Ascending aorta (tissue), 2 donors: ENCODE results near the gene UBE2F. TPM values are rescaled to one million over a fixed set of nuclear protein-coding genes. Genes with fewer than 3 reads are reported as not detected.
A peak's percentile ranks its signal among the peaks of the same experiment; 100 is the strongest.

Source experiments
- DNase-seq, 2 donors: peaks; one replicate each; pipeline ENCODE4 v3.0.0-alpha.2; 2019; ENCODE audit warnings: low spot score in 2 of 2
- H3K27ac ChIP-seq, 2 donors: fragments of 200-600 bp; sonication (generic); one replicate each; pipeline ENCODE4 v1.5.1; 2016 to 2017; ENCODE audit warnings: mild to moderate bottlenecking in 1 of 2
- H3K27me3 ChIP-seq: fragments of 200-600 bp; sonication (generic); one replicate; pipeline ENCODE4 v1.5.1; 2017
- H3K36me3 ChIP-seq, 2 donors: fragments of 200-600 bp; sonication (generic); one replicate each; pipeline ENCODE4 v1.5.1; 2016
- H3K4me1 ChIP-seq, 2 donors: fragments of 200-600 bp; sonication (generic); one replicate each; pipeline ENCODE4 v1.5.1; 2016 to 2017; ENCODE audit warnings: mild to moderate bottlenecking in 1 of 2
- H3K4me3 ChIP-seq, 2 donors: fragments of 200-600 bp; sonication (generic); one replicate each; pipeline ENCODE4 v1.5.1; 2016 to 2017; ENCODE audit warnings: mild to moderate bottlenecking in 1 of 2
- H3K9me3 ChIP-seq, 2 donors: fragments of 200-600 bp; sonication (generic); one replicate each; pipeline ENCODE4 v1.5.1; 2016
- intact Hi-C: fragments of 100-400 bp; cut with DNase I; formaldehyde crosslinking; loops from one replicate; pipeline ENCODE4 v1.15.1; 2023
- total RNA-seq: library from RNA; depleted of rRNA; stranded (reverse); fragments of >200 nt; gene quantifications from one replicate; pipeline ENCODE4 v1.1.0, GENCODE V29; 2016
- TF ChIP-seq, protein P1 (sequence below), 3 experiments: fragments of 200-600 bp in 2 of 3; fragments of 450-650 bp in 1 of 3; sonication (generic) in 2 of 3; IDR thresholded peaks; one replicate each; pipeline ENCODE4 v1.5.1; 2016 to 2019; ENCODE audit warnings: antibody characterized with exemption in 3 of 3, mild to moderate bottlenecking in 1 of 3, moderate library complexity in 1 of 3

UBE2F gene
- total RNA-seq, 1 donor from 2014 or later, result 50.7 TPM

GRCh38 chr2:237922641-237923361, 44.0 kb upstream of the UBE2F start:
- TF ChIP-seq, protein P1, sequence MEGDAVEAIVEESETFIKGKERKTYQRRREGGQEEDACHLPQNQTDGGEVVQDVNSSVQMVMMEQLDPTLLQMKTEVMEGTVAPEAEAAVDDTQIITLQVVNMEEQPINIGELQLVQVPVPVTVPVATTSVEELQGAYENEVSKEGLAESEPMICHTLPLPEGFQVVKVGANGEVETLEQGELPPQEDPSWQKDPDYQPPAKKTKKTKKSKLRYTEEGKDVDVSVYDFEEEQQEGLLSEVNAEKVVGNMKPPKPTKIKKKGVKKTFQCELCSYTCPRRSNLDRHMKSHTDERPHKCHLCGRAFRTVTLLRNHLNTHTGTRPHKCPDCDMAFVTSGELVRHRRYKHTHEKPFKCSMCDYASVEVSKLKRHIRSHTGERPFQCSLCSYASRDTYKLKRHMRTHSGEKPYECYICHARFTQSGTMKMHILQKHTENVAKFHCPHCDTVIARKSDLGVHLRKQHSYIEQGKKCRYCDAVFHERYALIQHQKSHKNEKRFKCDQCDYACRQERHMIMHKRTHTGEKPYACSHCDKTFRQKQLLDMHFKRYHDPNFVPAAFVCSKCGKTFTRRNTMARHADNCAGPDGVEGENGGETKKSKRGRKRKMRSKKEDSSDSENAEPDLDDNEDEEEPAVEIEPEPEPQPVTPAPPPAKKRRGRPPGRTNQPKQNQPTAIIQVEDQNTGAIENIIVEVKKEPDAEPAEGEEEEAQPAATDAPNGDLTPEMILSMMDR (IDR thresholded peaks at IDR 0.05), result no peak
- Histone ChIP-seq H3K27me3 (no peaks in the 10 kb centered on the region), H3K4me1 (peaks cover 9 to 31% of the 10 kb centered on the region in 2 donors), H3K36me3 (peaks cover 0 to 9% of the 10 kb centered on the region in 2 donors), H3K27ac (peak overlapping the region; percentile 91 to 94), H3K9me3 (no peaks in the 10 kb centered on the region), H3K4me3 (peak overlapping the region; percentile 16 to 48)
- intact Hi-C loops, result loop anchor here (1.0 to 5.0 kb wide), 7 partner anchors 18 to 340 kb away; partner anchors contain the start of genes HES6, SCLY and UBE2F
- DNase-seq, result peak; percentile 59 to 81

DNA sequence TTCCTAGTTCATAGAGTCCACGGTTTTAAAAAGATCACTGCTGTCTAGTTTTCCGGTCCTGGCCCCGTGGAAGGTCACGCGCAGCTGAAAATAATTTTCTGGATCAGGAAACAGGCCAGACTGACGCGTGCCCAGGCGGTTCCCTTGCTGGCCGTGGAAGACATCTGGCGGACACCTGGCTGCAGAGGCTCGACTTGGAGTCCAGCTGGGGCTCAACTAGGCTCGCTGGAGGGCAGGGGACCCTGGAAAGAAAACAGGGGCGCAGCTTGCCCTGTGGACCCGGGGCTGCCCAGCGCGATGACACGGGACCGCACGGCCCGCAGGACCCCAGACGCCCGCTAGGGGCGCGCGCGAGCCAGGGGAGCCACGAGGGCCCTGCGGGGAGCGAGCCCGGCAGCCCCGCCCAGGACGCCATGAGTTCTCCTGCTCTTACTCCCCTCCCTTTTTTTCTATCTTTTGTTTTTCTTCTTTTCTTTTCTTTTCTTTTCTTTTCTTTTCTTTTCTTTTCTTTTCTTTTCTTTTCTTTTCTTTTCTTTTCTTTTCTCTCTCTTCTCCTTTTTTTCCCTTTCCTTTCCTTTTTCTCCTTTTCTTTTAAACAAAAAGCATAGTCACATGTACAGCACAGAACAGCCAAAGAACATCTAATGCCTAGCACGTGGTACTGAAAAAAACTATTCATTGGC, 43.2 kb upstream of the UBE2F start:
- Histone ChIP-seq H3K36me3 (peaks cover 0 to 9% of the 10 kb centered on the region in 2 donors), H3K4me1 (peaks cover 5 to 26% of the 10 kb centered on the region in 2 donors), H3K27me3 (no peaks in the 10 kb centered on the region), H3K27ac (peak overlapping the region; percentile 91 to 94), H3K4me3 (peak overlapping the region; percentile 16 to 48), H3K9me3 (no peaks in the 10 kb centered on the region)
- intact Hi-C loops, result loop anchor here (1.0 to 5.0 kb wide), 7 partner anchors 19 to 339 kb away; partner anchors contain the start of genes HES6, SCLY and UBE2F
- TF ChIP-seq, protein P1 (IDR thresholded peaks at IDR 0.05), result peak; percentile 99 to 100 (median 99)
- DNase-seq, result peak in 1 of 2 donors; percentile 89

GRCh38 chr2:237924164-237924534, 42.7 kb upstream of the UBE2F start:
- Histone ChIP-seq H3K27ac (peak overlapping the region; percentile 91 to 94), H3K36me3 (peaks cover 0 to 9% of the 10 kb centered on the region in 2 donors), H3K4me1 (peaks cover 5 to 21% of the 10 kb centered on the region in 2 donors), H3K4me3 (no peak overlapping the region), H3K27me3 (no peaks in the 10 kb centered on the region), H3K9me3 (no peaks in the 10 kb centered on the region)
- TF ChIP-seq, protein P1 (IDR thresholded peaks at IDR 0.05), result no peak
- intact Hi-C loops, result loop anchor here (5.0 kb wide), 3 partner anchors 73 to 338 kb away; partner anchors contain the start of gene HES6
- no peak for DNase-seq

DNA sequence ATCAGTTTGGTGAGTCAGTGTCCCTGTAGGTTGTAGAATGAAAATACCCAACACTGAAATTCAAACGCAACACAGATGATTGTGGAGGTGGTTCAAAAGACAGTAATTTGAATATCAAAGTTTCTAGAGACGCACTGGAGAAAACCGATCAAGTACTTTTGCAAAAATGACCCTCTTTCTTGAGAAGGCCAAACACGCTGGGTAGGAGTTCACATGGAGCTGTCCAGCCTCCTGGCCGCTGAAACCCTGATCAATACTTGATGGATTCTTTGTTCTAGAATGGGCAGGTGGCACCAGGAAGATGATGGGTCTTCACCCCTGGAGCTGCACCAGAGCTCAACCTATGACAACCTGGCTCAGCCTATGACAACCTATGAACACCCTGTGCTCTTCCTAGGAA, 39.7 kb upstream of the UBE2F start:
- H3K36me3 ChIP-seq, result no peaks in the 10 kb centered on the region
- H3K4me3 ChIP-seq, result no peak overlapping the region
- no peak for DNase-seq
- TF ChIP-seq, protein P1 (IDR thresholded peaks at IDR 0.05), result no peak
- no peak overlapping the region for H3K27ac ChIP-seq
- H3K9me3 ChIP-seq, result no peaks in the 10 kb centered on the region
- intact Hi-C loops, result no loop called here
- peaks cover 8 to 25% of the 10 kb centered on the region in 2 donors for H3K4me1 ChIP-seq
- no peaks in the 10 kb centered on the region for H3K27me3 ChIP-seq

DNA sequence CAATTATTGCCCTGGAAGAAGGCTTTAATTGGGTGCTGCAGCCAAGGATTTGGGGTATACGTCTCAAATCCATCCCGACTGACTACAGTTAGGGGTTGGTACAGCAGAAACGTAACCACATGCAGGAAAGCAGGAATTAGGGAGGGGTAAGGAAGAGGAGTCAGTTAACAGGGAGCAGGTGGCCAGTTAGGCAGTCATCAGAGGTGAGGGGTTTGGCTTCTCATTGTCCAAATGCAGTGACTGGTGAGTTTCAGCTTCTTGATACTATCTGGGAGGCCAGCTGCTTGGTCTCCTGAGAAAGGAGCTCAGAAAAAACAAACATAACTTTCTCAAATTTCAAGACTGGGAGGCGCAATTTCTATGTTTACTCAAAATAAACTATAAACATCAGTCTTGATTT, 38.8 kb upstream of the UBE2F start:
- Histone ChIP-seq H3K4me3 (no peak overlapping the region), H3K4me1 (peaks cover 6 to 21% of the 10 kb centered on the region in 2 donors), H3K36me3 (no peaks in the 10 kb centered on the region), H3K9me3 (no peaks in the 10 kb centered on the region), H3K27ac (no peak overlapping the region), H3K27me3 (no peaks in the 10 kb centered on the region)
- intact Hi-C loops, result no loop called here
- DNase-seq, result no peak
- TF ChIP-seq, protein P1 (IDR thresholded peaks at IDR 0.05), result no peak
